ENCODE data around the gene CDK7. TPM values are rescaled to one million over a fixed set of nuclear protein-coding genes. Genes with fewer than 3 reads are reported as not detected.
A peak's percentile ranks its signal among the peaks of the same experiment; 100 is the strongest.

Gene CDK7
- total RNA-seq, 1 experiment from 2014 or later: 53.4 TPM

DNA sequence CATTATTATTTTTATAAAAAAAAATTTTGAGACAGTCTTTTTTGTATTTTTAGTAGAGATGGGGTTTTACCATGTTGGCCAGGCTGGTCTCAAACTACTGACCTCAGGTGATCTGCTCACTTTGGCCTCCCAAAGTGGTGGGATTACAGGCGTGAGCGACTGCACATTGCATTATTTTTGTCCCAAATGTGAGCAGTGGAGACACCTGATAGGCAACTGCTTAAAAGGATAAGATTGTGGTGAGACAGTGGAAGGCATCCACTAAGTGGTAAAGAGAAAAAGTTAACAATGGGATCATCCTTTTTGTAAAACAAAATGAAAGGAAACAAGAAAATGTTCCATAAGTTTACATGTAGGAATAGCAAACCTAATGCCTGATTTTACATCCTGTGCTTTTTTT is 47.3 kb upstream of the CDK7 start:
- Histone ChIP-seq H3K79me2 (ENCODE audit: insufficient read depth, low read length) (no peaks in the 10 kb centered on the region), H3K9me3 (ENCODE audit: control insufficient read depth, low read depth, low read length) (no peaks in the 10 kb centered on the region), H3K27ac (ENCODE audit: insufficient read length, low read depth, low read length) (no peak overlapping the region), H4K20me1 (ENCODE audit: control insufficient read depth, insufficient read depth, insufficient read length) (no peaks in the 10 kb centered on the region), H2BK15ac (ENCODE audit: low read depth, low read length) (no peak overlapping the region), H3K9ac (ENCODE audit: extremely low read depth, insufficient read length, low read length) (no peak overlapping the region), H3K27me3 (ENCODE audit: insufficient read depth, low read length) (no peaks in the 10 kb centered on the region), H3K4me1 (ENCODE audit: insufficient read depth, low read length) (no peaks in the 10 kb centered on the region), H2BK120ac (ENCODE audit: low read depth, low read length, poor library complexity, severe bottlenecking) (no peak overlapping the region), H3K4me2 (ENCODE audit: insufficient read depth, insufficient read length, low read length) (no peak overlapping the region), H3K4ac (ENCODE audit: low read depth, low read length) (no peak overlapping the region), H3K18ac (ENCODE audit: insufficient read length, low read depth, low read length) (no peak overlapping the region), H3K23me2 (ENCODE audit: insufficient read length, low read depth, low read length, poor library complexity, severe bottlenecking) (peaks cover 9% of the 10 kb centered on the region), H3K23ac (ENCODE audit: insufficient read length, low read depth, low read length) (no peak overlapping the region), H2AK5ac (ENCODE audit: insufficient read length, low read length) (no peak overlapping the region), H4K8ac (replicated peaks; ENCODE audit: insufficient read length, low read depth, low read length) (no peak overlapping the region), H2BK5ac (ENCODE audit: insufficient read length, low read length) (no peak overlapping the region), H2AFZ (ENCODE audit: low read length) (no peak overlapping the region), H3K79me1 (ENCODE audit: insufficient read depth, low read depth, low read length, poor library complexity, severe bottlenecking) (no peaks in the 10 kb centered on the region), H3T11ph (ENCODE audit: low read length) (no peak overlapping the region), H4K5ac (ENCODE audit: insufficient read length, low read depth, low read length) (no peak overlapping the region), H3K56ac (ENCODE audit: insufficient read length, low read depth, low read length) (no peak overlapping the region), H4K91ac (ENCODE audit: insufficient read length, low read depth, low read length) (no peak overlapping the region), H3K14ac (ENCODE audit: insufficient read depth, low read length) (no peak overlapping the region), H2BK12ac (ENCODE audit: insufficient read length, low read depth, low read length) (no peak overlapping the region), H2BK20ac (ENCODE audit: low read depth, low read length, poor library complexity, severe bottlenecking) (no peak overlapping the region)
- H3K27ac Mint-ChIP-seq: peak overlapping the region in 1 of 3 experiments; percentile 85; a peak in 1 of 7 replicates
- H3K27me3 Mint-ChIP-seq (ENCODE audit: low read depth): no peaks in the 10 kb centered on the region
- H3K36me3 Mint-ChIP-seq (ENCODE audit: insufficient read depth in 1 of 3, low read depth in 3 of 3): peaks cover 4 to 6% (median 5%) of the 10 kb centered on the region in 3 experiments; a peak in 6 of 7 replicates
- no peak for DNase-seq
- peak overlapping the region; percentile 49 to 67; a peak in 3 of 5 replicates for H3K4me3 Mint-ChIP-seq
- H3K4me1 Mint-ChIP-seq: peaks cover 9 to 12% of the 10 kb centered on the region in 2 experiments
- TF ChIP-seq, protein P1, sequence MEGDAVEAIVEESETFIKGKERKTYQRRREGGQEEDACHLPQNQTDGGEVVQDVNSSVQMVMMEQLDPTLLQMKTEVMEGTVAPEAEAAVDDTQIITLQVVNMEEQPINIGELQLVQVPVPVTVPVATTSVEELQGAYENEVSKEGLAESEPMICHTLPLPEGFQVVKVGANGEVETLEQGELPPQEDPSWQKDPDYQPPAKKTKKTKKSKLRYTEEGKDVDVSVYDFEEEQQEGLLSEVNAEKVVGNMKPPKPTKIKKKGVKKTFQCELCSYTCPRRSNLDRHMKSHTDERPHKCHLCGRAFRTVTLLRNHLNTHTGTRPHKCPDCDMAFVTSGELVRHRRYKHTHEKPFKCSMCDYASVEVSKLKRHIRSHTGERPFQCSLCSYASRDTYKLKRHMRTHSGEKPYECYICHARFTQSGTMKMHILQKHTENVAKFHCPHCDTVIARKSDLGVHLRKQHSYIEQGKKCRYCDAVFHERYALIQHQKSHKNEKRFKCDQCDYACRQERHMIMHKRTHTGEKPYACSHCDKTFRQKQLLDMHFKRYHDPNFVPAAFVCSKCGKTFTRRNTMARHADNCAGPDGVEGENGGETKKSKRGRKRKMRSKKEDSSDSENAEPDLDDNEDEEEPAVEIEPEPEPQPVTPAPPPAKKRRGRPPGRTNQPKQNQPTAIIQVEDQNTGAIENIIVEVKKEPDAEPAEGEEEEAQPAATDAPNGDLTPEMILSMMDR (conservative IDR thresholded peaks at IDR 0.05): no peak
- no CpG with 5 or more reads among the region's 2 CpGs for WGBS (ENCODE audit: extremely low coverage, insufficient read length, low lambda C conversion rate)
- no peaks in the 10 kb centered on the region for H3K9me3 Mint-ChIP-seq
